ENCODE measurements around the gene BUB1. TPM values are rescaled to one million over a fixed set of nuclear protein-coding genes. Genes with fewer than 3 reads are reported as not detected.
"Not testable (repeated sequence)": the region's sequence is repeated elsewhere in the genome, so short reads cannot be mapped to it uniquely, and the experiment has no call there.

Gene BUB1
- total and polyA plus RNA-seq, 9 donors, result 9.0 to 14.5 (median 10.7) TPM

GRCh38 chr2:110638952-110639695 is 38.7 kb downstream of the BUB1 start:
- 96% methylated on average over 2 of the region's 4 CpGs for WGBS (ENCODE audit: insufficient coverage)
- H3K27me3 ChIP-seq (ENCODE audit: control insufficient read depth, insufficient read depth, low read length), result no peaks in the 10 kb centered on the region
- peaks cover 31% of the 10 kb centered on the region for H3K36me3 ChIP-seq (ENCODE audit: control insufficient read depth, insufficient read depth, low read length)
- H3K4me3 ChIP-seq (ENCODE audit: low read length), result no peak overlapping the region
- no peaks in the 10 kb centered on the region for H3K9me3 ChIP-seq (replicated peaks; ENCODE audit: control insufficient read depth, low read depth, low read length)
- no peak for DNase-seq
- no peak overlapping the region for H3K27ac ChIP-seq (ENCODE audit: low read length)
- no peaks in the 10 kb centered on the region for H3K4me1 ChIP-seq (ENCODE audit: control insufficient read depth, insufficient read depth, low read length)

GRCh38 chr2:110638004-110638403 is 39.9 kb downstream of the BUB1 start:
- WGBS (ENCODE audit: insufficient coverage), result no CpG with 5 or more reads among the region's 1 CpG
- no peak for DNase-seq
- Histone ChIP-seq H3K9me3 (replicated peaks; ENCODE audit: control insufficient read depth, low read depth, low read length) (no peaks in the 10 kb centered on the region), H3K36me3 (ENCODE audit: control insufficient read depth, insufficient read depth, low read length) (peaks cover 31% of the 10 kb centered on the region), H3K4me3 (ENCODE audit: low read length) (no peak overlapping the region), H3K27me3 (ENCODE audit: control insufficient read depth, insufficient read depth, low read length) (no peaks in the 10 kb centered on the region), H3K27ac (ENCODE audit: low read length) (no peak overlapping the region), H3K4me1 (ENCODE audit: control insufficient read depth, insufficient read depth, low read length) (no peaks in the 10 kb centered on the region)

GRCh38 chr2:110637093-110637492 is 40.8 kb downstream of the BUB1 start:
- Histone ChIP-seq H3K36me3 (ENCODE audit: control insufficient read depth, insufficient read depth, low read length) (peaks cover 28% of the 10 kb centered on the region), H3K4me1 (ENCODE audit: control insufficient read depth, insufficient read depth, low read length) (no peaks in the 10 kb centered on the region), H3K4me3 (ENCODE audit: low read length) (no peak overlapping the region), H3K27ac (ENCODE audit: low read length) (no peak overlapping the region), H3K27me3 (ENCODE audit: control insufficient read depth, insufficient read depth, low read length) (no peaks in the 10 kb centered on the region), H3K9me3 (replicated peaks; ENCODE audit: control insufficient read depth, low read depth, low read length) (no peaks in the 10 kb centered on the region)
- DNase-seq, result no peak
- WGBS (ENCODE audit: insufficient coverage), result 86% methylated on average over 1 of the region's 1 CpG

- H3K4me3 ChIP-seq (ENCODE audit: low read length); DNase-seq; H3K4me1 ChIP-seq (ENCODE audit: control insufficient read depth, insufficient read depth, low read length); H3K27ac ChIP-seq (ENCODE audit: low read length); H3K27me3 ChIP-seq (ENCODE audit: control insufficient read depth, insufficient read depth, low read length); H3K9me3 ChIP-seq (replicated peaks; ENCODE audit: control insufficient read depth, low read depth, low read length): not testable (repeated sequence)
- peaks cover 21% of the 10 kb centered on the region for H3K36me3 ChIP-seq (ENCODE audit: control insufficient read depth, insufficient read depth, low read length)
- no CpG with 5 or more reads among the region's 4 CpGs for WGBS (ENCODE audit: insufficient coverage)
These were observed 41.8 kb downstream of the BUB1 start for GRCh38 chr2:110635949-110636628.

GRCh38 chr2:110627348-110627747 is 50.5 kb downstream of the BUB1 start:
- DNase-seq; H3K9me3 ChIP-seq (replicated peaks; ENCODE audit: control insufficient read depth, low read depth, low read length); H3K27ac ChIP-seq (ENCODE audit: low read length); H3K4me3 ChIP-seq (ENCODE audit: low read length); H3K27me3 ChIP-seq (ENCODE audit: control insufficient read depth, insufficient read depth, low read length); H3K36me3 ChIP-seq (ENCODE audit: control insufficient read depth, insufficient read depth, low read length); H3K4me1 ChIP-seq (ENCODE audit: control insufficient read depth, insufficient read depth, low read length): not testable (repeated sequence)
- no CpG with 5 or more reads among the region's 1 CpG for WGBS (ENCODE audit: insufficient coverage)

GRCh38 chr2:110619326-110619939 is 58.4 kb downstream of the BUB1 start:
- not testable (repeated sequence) for H3K27ac ChIP-seq (ENCODE audit: low read length); DNase-seq; H3K4me1 ChIP-seq (ENCODE audit: control insufficient read depth, insufficient read depth, low read length); H3K9me3 ChIP-seq (replicated peaks; ENCODE audit: control insufficient read depth, low read depth, low read length); H3K27me3 ChIP-seq (ENCODE audit: control insufficient read depth, insufficient read depth, low read length); H3K36me3 ChIP-seq (ENCODE audit: control insufficient read depth, insufficient read depth, low read length); H3K4me3 ChIP-seq (ENCODE audit: low read length)
- WGBS (ENCODE audit: insufficient coverage), result no CpG with 5 or more reads among the region's 9 CpGs

GRCh38 chr2:110613927-110614326 is 63.9 kb downstream of the BUB1 start:
- H3K27me3 ChIP-seq (ENCODE audit: control insufficient read depth, insufficient read depth, low read length); H3K9me3 ChIP-seq (replicated peaks; ENCODE audit: control insufficient read depth, low read depth, low read length); H3K36me3 ChIP-seq (ENCODE audit: control insufficient read depth, insufficient read depth, low read length); H3K4me3 ChIP-seq (ENCODE audit: low read length); DNase-seq; H3K27ac ChIP-seq (ENCODE audit: low read length); H3K4me1 ChIP-seq (ENCODE audit: control insufficient read depth, insufficient read depth, low read length): not testable (repeated sequence)
- no CpG with 5 or more reads among the region's 1 CpG for WGBS (ENCODE audit: insufficient coverage)

GRCh38 chr2:110610613-110611250 is 67.1 kb downstream of the BUB1 start:
- H3K4me1 ChIP-seq (ENCODE audit: control insufficient read depth, insufficient read depth, low read length); H3K9me3 ChIP-seq (replicated peaks; ENCODE audit: control insufficient read depth, low read depth, low read length); H3K36me3 ChIP-seq (ENCODE audit: control insufficient read depth, insufficient read depth, low read length); DNase-seq; H3K27ac ChIP-seq (ENCODE audit: low read length); H3K27me3 ChIP-seq (ENCODE audit: control insufficient read depth, insufficient read depth, low read length); H3K4me3 ChIP-seq (ENCODE audit: low read length): not testable (repeated sequence)
- no CpG with 5 or more reads among the region's 94 CpGs for WGBS (ENCODE audit: insufficient coverage)

GRCh38 chr2:110609843-110610612 is 67.8 kb downstream of the BUB1 start:
- H3K27me3 ChIP-seq (ENCODE audit: control insufficient read depth, insufficient read depth, low read length); DNase-seq; H3K4me1 ChIP-seq (ENCODE audit: control insufficient read depth, insufficient read depth, low read length); H3K27ac ChIP-seq (ENCODE audit: low read length); H3K36me3 ChIP-seq (ENCODE audit: control insufficient read depth, insufficient read depth, low read length); H3K9me3 ChIP-seq (replicated peaks; ENCODE audit: control insufficient read depth, low read depth, low read length); H3K4me3 ChIP-seq (ENCODE audit: low read length): not testable (repeated sequence)
- whole genome bisulfite sequencing (ENCODE audit: insufficient coverage), result no CpG with 5 or more reads among the region's 45 CpGs

Data from muscle of leg (tissue), 11 donors.